ENCODE measurements around the gene TMEM138. TPM values are rescaled to one million over a fixed set of nuclear protein-coding genes. Genes with fewer than 3 reads are reported as not detected.

The TMEM138 gene
- total RNA-seq, 1 experiment from 2014 or later: 43.6 TPM

- Histone ChIP-seq H2AK5ac (ENCODE audit: insufficient read length, low read length) (no peak overlapping the region), H3K79me2 (ENCODE audit: insufficient read depth, low read length) (peaks cover 2% of the 10 kb centered on the region; the same call in 1 of the 2 replicates), H4K5ac (ENCODE audit: insufficient read length, low read depth, low read length) (no peak overlapping the region), H3K56ac (ENCODE audit: insufficient read length, low read depth, low read length) (no peak overlapping the region), H2AFZ (ENCODE audit: low read length) (no peak overlapping the region), H4K20me1 (ENCODE audit: control insufficient read depth, insufficient read depth, insufficient read length) (no peaks in the 10 kb centered on the region), H4K8ac (replicated peaks; ENCODE audit: insufficient read length, low read depth, low read length) (no peak overlapping the region), H3K23ac (ENCODE audit: insufficient read length, low read depth, low read length) (no peak overlapping the region), H3T11ph (ENCODE audit: low read length) (no peak overlapping the region), H3K9ac (ENCODE audit: extremely low read depth, insufficient read length, low read length) (no peak overlapping the region), H2BK120ac (ENCODE audit: low read depth, low read length, poor library complexity, severe bottlenecking) (no peak overlapping the region), H3K4ac (ENCODE audit: low read depth, low read length) (no peak overlapping the region), H3K9me3 (ENCODE audit: control insufficient read depth, low read depth, low read length) (no peaks in the 10 kb centered on the region), H3K4me1 (ENCODE audit: insufficient read depth, low read length) (no peaks in the 10 kb centered on the region), H3K27me3 (ENCODE audit: insufficient read depth, low read length) (no peaks in the 10 kb centered on the region), H3K79me1 (ENCODE audit: insufficient read depth, low read depth, low read length, poor library complexity, severe bottlenecking) (no peaks in the 10 kb centered on the region), H2BK20ac (ENCODE audit: low read depth, low read length, poor library complexity, severe bottlenecking) (no peak overlapping the region), H3K14ac (ENCODE audit: insufficient read depth, low read length) (no peak overlapping the region), H3K27ac (ENCODE audit: insufficient read length, low read depth, low read length) (no peak overlapping the region), H4K91ac (ENCODE audit: insufficient read length, low read depth, low read length) (no peak overlapping the region), H3K18ac (ENCODE audit: insufficient read length, low read depth, low read length) (no peak overlapping the region), H2BK15ac (ENCODE audit: low read depth, low read length) (no peak overlapping the region), H3K4me2 (ENCODE audit: insufficient read depth, insufficient read length, low read length) (no peak overlapping the region), H3K23me2 (ENCODE audit: insufficient read length, low read depth, low read length, poor library complexity, severe bottlenecking) (peaks cover 6% of the 10 kb centered on the region), H2BK5ac (ENCODE audit: insufficient read length, low read length) (no peak overlapping the region), H2BK12ac (ENCODE audit: insufficient read length, low read depth, low read length) (no peak overlapping the region)
- H3K4me3 Mint-ChIP-seq: no peak overlapping the region
- TF ChIP-seq, protein P1, sequence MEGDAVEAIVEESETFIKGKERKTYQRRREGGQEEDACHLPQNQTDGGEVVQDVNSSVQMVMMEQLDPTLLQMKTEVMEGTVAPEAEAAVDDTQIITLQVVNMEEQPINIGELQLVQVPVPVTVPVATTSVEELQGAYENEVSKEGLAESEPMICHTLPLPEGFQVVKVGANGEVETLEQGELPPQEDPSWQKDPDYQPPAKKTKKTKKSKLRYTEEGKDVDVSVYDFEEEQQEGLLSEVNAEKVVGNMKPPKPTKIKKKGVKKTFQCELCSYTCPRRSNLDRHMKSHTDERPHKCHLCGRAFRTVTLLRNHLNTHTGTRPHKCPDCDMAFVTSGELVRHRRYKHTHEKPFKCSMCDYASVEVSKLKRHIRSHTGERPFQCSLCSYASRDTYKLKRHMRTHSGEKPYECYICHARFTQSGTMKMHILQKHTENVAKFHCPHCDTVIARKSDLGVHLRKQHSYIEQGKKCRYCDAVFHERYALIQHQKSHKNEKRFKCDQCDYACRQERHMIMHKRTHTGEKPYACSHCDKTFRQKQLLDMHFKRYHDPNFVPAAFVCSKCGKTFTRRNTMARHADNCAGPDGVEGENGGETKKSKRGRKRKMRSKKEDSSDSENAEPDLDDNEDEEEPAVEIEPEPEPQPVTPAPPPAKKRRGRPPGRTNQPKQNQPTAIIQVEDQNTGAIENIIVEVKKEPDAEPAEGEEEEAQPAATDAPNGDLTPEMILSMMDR (conservative IDR thresholded peaks at IDR 0.05): no peak
- no peak for DNase-seq
- H3K36me3 Mint-ChIP-seq (ENCODE audit: insufficient read depth in 1 of 3, low read depth in 3 of 3): peaks cover 4 to 14% (median 8%) of the 10 kb centered on the region in 3 experiments
- peaks cover 10 to 16% of the 10 kb centered on the region in 2 experiments for H3K4me1 Mint-ChIP-seq
- WGBS (ENCODE audit: extremely low coverage, insufficient read length, low lambda C conversion rate): no CpG with 5 or more reads among the region's 6 CpGs
- no peaks in the 10 kb centered on the region for H3K27me3 Mint-ChIP-seq (ENCODE audit: low read depth)
- peak overlapping the region in 1 of 3 experiments; percentile 40; a peak in 1 of 7 replicates for H3K27ac Mint-ChIP-seq
- no peaks in the 10 kb centered on the region; a peak in 1 of 5 replicates for H3K9me3 Mint-ChIP-seq
These were observed 4.3 kb upstream of the TMEM138 start for GRCh38 chr11:61357894-61358239.
